NCI-H2227 (cell line): ENCODE measurements around the gene DMD.

Source experiments
- DNase-seq: peaks from one replicate; lab custom pipeline; 2025; ENCODE audit not compliant: unreplicated experiment; lab: John Stamatoyannopoulos, UW

Gene DMD

DNA sequence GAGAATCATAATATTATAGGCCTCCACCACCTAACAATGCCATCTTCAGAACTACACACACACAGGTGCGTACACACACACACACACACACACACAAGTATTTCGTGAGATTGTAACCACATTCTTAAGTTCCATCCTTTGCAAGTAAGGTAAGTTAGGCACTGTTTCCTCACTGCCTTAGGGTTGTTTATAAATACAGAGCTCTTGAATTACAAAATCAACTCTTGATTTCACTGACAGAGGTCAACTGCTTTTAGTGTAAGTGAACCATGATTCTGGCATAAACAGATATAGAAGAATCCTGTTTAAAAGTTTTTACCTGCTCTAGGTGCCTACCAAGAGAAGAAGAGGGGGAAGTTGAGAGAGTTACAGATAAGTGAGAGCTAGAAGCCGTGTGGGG lies 166.1 kb downstream of the DMD start:
- no peak for DNase-seq

DNA sequence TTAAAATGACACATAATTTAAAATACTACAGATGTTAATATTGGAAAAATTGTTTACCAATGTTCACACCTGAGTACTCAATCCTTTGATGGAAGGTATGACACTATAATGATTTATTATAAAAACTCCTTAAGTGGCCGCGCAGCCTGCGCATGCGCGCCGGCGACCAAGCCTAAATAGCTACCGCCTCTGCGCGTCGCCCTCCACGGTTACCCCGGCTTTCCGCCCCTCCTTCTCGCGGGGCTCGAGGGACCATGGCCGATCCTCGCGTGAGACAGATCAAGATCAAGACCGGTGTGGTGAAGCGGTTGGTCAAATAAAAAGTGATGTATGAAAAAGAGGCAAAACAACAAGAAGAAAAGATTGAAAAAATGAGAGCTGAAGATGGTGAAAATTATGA lies 170.2 kb downstream of the DMD start:
- DNase-seq: no peak

DNA sequence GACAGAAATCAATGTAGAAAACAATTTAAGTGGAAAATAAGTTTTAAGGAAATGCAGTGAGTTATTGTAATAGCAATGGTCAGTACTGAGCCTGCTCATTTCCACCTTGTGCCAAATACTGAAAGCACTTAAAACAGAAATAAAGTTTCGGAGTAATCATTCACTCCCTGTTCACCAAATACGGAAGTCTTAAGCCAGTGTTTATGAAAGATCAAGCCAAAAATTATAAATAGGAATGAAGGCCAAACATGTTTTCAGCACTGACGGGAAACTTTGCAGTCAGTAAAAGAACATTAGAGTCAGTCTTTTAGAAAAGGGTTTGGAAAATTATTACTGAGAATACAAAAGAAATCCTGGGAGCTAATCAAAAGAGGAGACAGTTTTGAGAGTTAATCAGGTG lies 178.6 kb downstream of the DMD start:
- no peak for DNase-seq

DNA sequence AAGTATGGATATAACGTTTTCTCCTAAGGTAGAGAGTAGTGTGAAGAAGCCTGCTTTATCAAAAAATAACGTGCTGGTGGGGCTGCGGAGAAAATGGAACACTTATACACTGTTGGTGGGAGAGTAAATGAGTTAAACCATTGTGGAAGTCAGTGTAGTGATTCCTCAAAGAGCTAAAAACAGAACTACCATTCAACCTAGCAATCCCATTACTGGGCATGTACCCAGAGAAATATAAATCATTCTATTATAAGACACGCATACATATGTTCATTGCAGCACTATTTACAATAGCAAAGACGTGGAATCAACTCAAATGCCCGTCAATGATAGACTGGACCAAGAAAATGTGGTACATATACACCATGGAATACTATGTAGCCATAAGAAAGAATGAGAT lies 196.4 kb downstream of the DMD start:
- no peak for DNase-seq

DNA sequence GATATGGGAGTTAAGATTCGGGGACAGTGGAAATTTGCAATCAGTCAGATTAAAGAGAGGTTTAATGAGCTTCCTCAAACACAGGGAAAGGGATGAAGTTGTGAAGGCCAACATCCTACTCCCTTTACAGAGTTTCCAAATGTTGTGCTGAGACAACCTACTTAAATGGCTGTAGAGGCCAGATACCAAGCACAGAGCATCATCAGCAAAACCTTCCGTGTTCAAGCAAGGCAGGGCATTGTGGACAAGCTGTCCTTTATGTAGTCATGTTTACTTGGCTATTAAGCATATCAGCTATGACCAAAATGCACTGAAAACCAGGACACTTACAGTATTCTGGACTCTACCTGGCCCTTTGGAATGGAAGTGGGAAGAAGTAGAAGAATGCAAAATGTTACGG lies 197.3 kb downstream of the DMD start:
- no peak for DNase-seq

- DNase-seq: no peak
These were observed 210.2 kb downstream of the DMD start for GRCh38 chrX:33001107-33001506.

DNA sequence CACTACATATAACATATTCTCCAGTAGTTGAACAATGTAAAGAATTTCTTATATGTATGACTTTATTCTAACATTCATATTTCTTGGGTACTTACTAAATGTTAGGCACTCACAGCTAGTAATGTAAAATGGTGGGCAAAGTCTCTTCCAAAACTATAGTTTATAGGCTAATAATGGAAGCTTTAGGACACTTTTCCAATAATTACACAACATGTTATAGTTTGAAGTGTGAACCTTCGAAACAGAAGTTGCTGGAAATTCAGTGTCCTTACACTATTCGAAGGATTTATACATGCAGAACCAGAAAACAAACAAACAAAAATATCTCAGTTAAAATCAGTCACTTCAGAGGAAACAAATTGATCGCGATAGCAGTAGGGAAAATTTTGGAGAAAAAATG lies 212.6 kb downstream of the DMD start:
- no peak for DNase-seq

DNA sequence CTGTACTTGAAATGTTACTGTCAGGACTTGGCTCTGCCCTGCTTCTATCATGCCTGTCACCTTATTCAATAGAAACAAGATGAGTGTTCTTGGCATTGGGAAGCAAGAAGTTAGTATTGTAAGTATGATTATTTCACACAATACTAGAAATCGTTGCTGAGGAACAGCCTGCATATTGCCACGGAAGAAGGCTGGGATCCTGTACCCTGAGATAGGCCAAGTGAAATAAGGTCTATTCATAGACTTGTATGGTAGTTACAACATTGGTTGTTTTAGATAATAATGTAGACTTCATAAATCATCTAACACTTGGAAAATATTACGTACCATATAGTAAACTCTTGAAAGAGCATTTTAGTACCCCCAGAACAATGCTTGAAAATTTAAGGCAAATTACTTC lies 215.9 kb downstream of the DMD start:
- no peak for DNase-seq

- DNase-seq: no peak
These were observed 224.2 kb downstream of the DMD start for GRCh38 chrX:32987142-32987541.

GRCh38 chrX:32985544-32985943 lies 225.8 kb downstream of the DMD start:
- DNase-seq: no peak

- DNase-seq: no peak
These were observed 244.5 kb downstream of the DMD start for GRCh38 chrX:32966821-32967355.

- no peak for DNase-seq
These were observed 257.2 kb downstream of the DMD start for GRCh38 chrX:32954125-32954524.

GRCh38 chrX:32948130-32948529 lies 263.2 kb downstream of the DMD start:
- DNase-seq: no peak

GRCh38 chrX:32937043-32937442 lies 274.3 kb downstream of the DMD start:
- DNase-seq: no peak

GRCh38 chrX:32933548-32933947 lies 277.8 kb downstream of the DMD start:
- no peak for DNase-seq

DNA sequence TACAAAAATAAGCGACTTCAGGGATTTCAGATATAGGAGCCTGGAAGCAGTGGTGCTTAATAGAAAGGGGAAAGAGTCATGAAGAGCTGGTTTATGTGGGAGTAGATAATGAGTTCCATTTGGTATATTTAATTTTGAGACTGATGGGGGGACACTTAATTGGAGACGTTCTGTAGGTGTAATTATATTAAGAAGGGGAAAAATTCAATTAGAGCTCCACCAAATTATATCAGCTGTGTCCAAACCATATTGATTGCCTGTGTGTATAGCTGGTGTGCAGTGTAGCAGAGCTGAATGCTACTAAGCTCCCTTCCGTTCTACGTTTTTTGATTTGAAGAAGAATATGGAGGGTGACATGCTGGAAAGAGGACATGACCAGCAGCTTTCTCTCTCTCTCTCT lies 282.3 kb downstream of the DMD start:
- no peak for DNase-seq

- no peak for DNase-seq
These were observed 315.3 kb downstream of the DMD start for GRCh38 chrX:32896088-32896487.

- DNase-seq: no peak
These were observed 316.7 kb downstream of the DMD start for GRCh38 chrX:32894679-32895078.

- no peak for DNase-seq
These were observed 317.6 kb downstream of the DMD start for GRCh38 chrX:32893751-32894150.

DNA sequence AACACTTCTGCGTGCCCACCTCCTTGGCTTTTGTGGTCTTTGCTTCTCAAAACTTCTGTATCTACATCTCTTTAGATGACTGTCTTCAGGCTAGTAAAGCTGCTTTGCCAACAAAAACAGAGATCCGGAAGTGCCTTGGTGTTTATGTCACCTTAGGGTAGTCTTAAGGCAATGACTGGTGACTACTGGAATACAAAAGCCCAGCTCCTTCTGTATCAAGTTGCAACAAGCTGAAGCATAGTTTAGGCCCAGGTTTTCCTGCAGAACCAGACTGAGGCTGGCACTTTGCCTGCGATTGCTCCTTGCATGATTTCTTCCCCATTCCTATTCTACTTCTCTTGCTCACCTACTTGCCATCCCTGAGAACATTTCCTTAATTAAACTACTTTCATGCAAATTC lies 333.8 kb downstream of the DMD start:
- DNase-seq: no peak

GRCh38 chrX:32874839-32875238 lies 336.5 kb downstream of the DMD start:
- no peak for DNase-seq

- DNase-seq: no peak
These were observed 337.6 kb downstream of the DMD start for GRCh38 chrX:32873786-32874185.

- no peak for DNase-seq
These were observed 339.7 kb downstream of the DMD start for GRCh38 chrX:32871636-32872035.

GRCh38 chrX:32868524-32868895 lies 342.8 kb downstream of the DMD start:
- no peak for DNase-seq
